Skeletal muscle satellite cell (primary cell): Measurements from ENCODE around the gene ZCCHC10.
A peak's percentile ranks its signal among the peaks of the same experiment; 100 is the strongest.
"Not testable (repeated sequence)": the region's sequence is repeated elsewhere in the genome, so short reads cannot be mapped to it uniquely, and the experiment has no call there.

ENCODE experiments used
- H3K27me3 ChIP-seq: 2 replicates; pipeline ENCODE4 v1.7.0; 2013; ENCODE audit warnings: low read length; ENCODE audit not compliant: control insufficient read depth, insufficient read depth
- H3K36me3 ChIP-seq: 2 replicates; pipeline ENCODE4 v1.7.0; 2013; ENCODE audit warnings: mild to moderate bottlenecking, control low read depth, low read length; ENCODE audit not compliant: insufficient read depth
- H3K4me1 ChIP-seq: 2 replicates; pipeline ENCODE4 v1.7.0; 2013; ENCODE audit warnings: low read length; ENCODE audit not compliant: control insufficient read depth, insufficient read depth
- H3K4me2 ChIP-seq: 2 replicates; pipeline ENCODE4 v1.7.0; 2013; ENCODE audit warnings: mild to moderate bottlenecking, low read length
- H3K4me3 ChIP-seq: 2 replicates; pipeline ENCODE4 v1.7.0; 2013; ENCODE audit warnings: low read length
- H3K9ac ChIP-seq: 2 replicates; pipeline ENCODE4 v1.7.0; 2013; ENCODE audit warnings: mild to moderate bottlenecking, low read depth, low read length, moderate library complexity
- H3K9me3 ChIP-seq: replicated peaks from 2 replicates; pipeline ENCODE4 v1.7.0; 2013; ENCODE audit warnings: mild to moderate bottlenecking, control low read depth, low read length

ZCCHC10 gene

GRCh38 chr5:133035224-133035623 lies 8.9 kb upstream of the ZCCHC10 start:
- Histone ChIP-seq H3K36me3 (no peaks in the 10 kb centered on the region), H3K9me3 (no peaks in the 10 kb centered on the region), H3K4me1 (no peaks in the 10 kb centered on the region), H3K4me3 (no peak overlapping the region), H3K9ac (no peak overlapping the region), H3K27me3 (peaks cover 3% of the 10 kb centered on the region), H3K4me2 (no peak overlapping the region)

GRCh38 chr5:133034064-133034463 lies 7.7 kb upstream of the ZCCHC10 start:
- no peak overlapping the region for H3K9ac ChIP-seq
- no peak overlapping the region for H3K4me3 ChIP-seq
- no peaks in the 10 kb centered on the region for H3K36me3 ChIP-seq
- peaks cover 3% of the 10 kb centered on the region for H3K27me3 ChIP-seq
- H3K4me1 ChIP-seq, result no peaks in the 10 kb centered on the region
- H3K9me3 ChIP-seq, result no peaks in the 10 kb centered on the region
- no peak overlapping the region for H3K4me2 ChIP-seq

- Histone ChIP-seq H3K36me3 (no peaks in the 10 kb centered on the region), H3K4me3 (no peak overlapping the region), H3K9ac (no peak overlapping the region), H3K9me3 (no peaks in the 10 kb centered on the region), H3K4me1 (no peaks in the 10 kb centered on the region), H3K27me3 (peaks cover 3% of the 10 kb centered on the region), H3K4me2 (no peak overlapping the region)
Measured at GRCh38 chr5:133032852-133033742, 6.7 kb upstream of the ZCCHC10 start.

- Histone ChIP-seq H3K4me3 (no peak overlapping the region), H3K9ac (no peak overlapping the region), H3K9me3 (no peaks in the 10 kb centered on the region), H3K4me2 (no peak overlapping the region), H3K27me3 (peaks cover 3% of the 10 kb centered on the region), H3K4me1 (no peaks in the 10 kb centered on the region), H3K36me3 (no peaks in the 10 kb centered on the region)
Measured at GRCh38 chr5:133030343-133031005, 4.1 kb upstream of the ZCCHC10 start.

GRCh38 chr5:133029416-133029815 lies 3.1 kb upstream of the ZCCHC10 start:
- Histone ChIP-seq H3K36me3 (no peaks in the 10 kb centered on the region), H3K9ac (no peak overlapping the region), H3K27me3 (no peaks in the 10 kb centered on the region), H3K4me2 (no peak overlapping the region), H3K4me3 (no peak overlapping the region), H3K4me1 (no peaks in the 10 kb centered on the region), H3K9me3 (no peaks in the 10 kb centered on the region)

GRCh38 chr5:133026664-133027153 lies 360 bp upstream of the ZCCHC10 start:
- Histone ChIP-seq H3K36me3 (no peaks in the 10 kb centered on the region), H3K9ac (peak overlapping the region; percentile 48), H3K9me3 (no peaks in the 10 kb centered on the region), H3K4me3 (peak overlapping the region; percentile 59), H3K27me3 (no peaks in the 10 kb centered on the region), H3K4me2 (peak overlapping the region; percentile 69), H3K4me1 (no peaks in the 10 kb centered on the region)

- not testable (repeated sequence) for H3K9me3 ChIP-seq, H3K4me1 ChIP-seq, H3K4me3 ChIP-seq, H3K4me2 ChIP-seq, H3K9ac ChIP-seq, H3K27me3 ChIP-seq
- peaks cover 16% of the 10 kb centered on the region for H3K36me3 ChIP-seq
Measured at GRCh38 chr5:133019471-133019870, 6.9 kb downstream of the ZCCHC10 start.

- Histone ChIP-seq H3K4me2 (no peak overlapping the region), H3K36me3 (peaks cover 16% of the 10 kb centered on the region), H3K4me3 (no peak overlapping the region)
Measured at GRCh38 chr5:133017964-133018363, 8.4 kb downstream of the ZCCHC10 start.

GRCh38 chr5:133015466-133015865 lies 10.9 kb downstream of the ZCCHC10 start:
- Histone ChIP-seq H3K9ac (no peak overlapping the region), H3K4me3 (no peak overlapping the region), H3K36me3 (peaks cover 16% of the 10 kb centered on the region), H3K4me1 (no peaks in the 10 kb centered on the region), H3K9me3 (no peaks in the 10 kb centered on the region), H3K4me2 (no peak overlapping the region), H3K27me3 (no peaks in the 10 kb centered on the region)

More at GRCh38 chr5:133017964-133018363, 8.4 kb downstream of the ZCCHC10 start:
- Histone ChIP-seq H3K9me3 (no peaks in the 10 kb centered on the region), H3K4me1 (no peaks in the 10 kb centered on the region), H3K9ac (no peak overlapping the region), H3K27me3 (no peaks in the 10 kb centered on the region)

- H3K9ac ChIP-seq, H3K9me3 ChIP-seq, H3K27me3 ChIP-seq, H3K4me2 ChIP-seq, H3K36me3 ChIP-seq, H3K4me3 ChIP-seq, H3K4me1 ChIP-seq: not testable (repeated sequence)
Measured at GRCh38 chr5:133008455-133008854, 17.9 kb downstream of the ZCCHC10 start.

GRCh38 chr5:133006653-133007052 lies 19.7 kb downstream of the ZCCHC10 start:
- no peak overlapping the region for H3K4me3 ChIP-seq
- H3K27me3 ChIP-seq, result no peaks in the 10 kb centered on the region
- no peaks in the 10 kb centered on the region for H3K4me1 ChIP-seq
- no peak overlapping the region for H3K9ac ChIP-seq
- H3K36me3 ChIP-seq, result peaks cover 12% of the 10 kb centered on the region
- no peak overlapping the region for H3K4me2 ChIP-seq
- no peaks in the 10 kb centered on the region for H3K9me3 ChIP-seq
